ENCODE data around the gene SLC12A7.

GRCh38 chr5:1034421-1034905 is 77.4 kb downstream of the SLC12A7 start:
- TF ChIP-seq POLR2A (IDR thresholded peaks at IDR 0.05) (no peak), CTCF (IDR thresholded peaks at IDR 0.05) (no peak)
